ENCODE results near the gene SPPL2C. TPM values are rescaled to one million over a fixed set of nuclear protein-coding genes. Genes with fewer than 3 reads are reported as not detected.

SPPL2C gene
- total RNA-seq, 1 donor from 2014 or later, result not detected

DNA sequence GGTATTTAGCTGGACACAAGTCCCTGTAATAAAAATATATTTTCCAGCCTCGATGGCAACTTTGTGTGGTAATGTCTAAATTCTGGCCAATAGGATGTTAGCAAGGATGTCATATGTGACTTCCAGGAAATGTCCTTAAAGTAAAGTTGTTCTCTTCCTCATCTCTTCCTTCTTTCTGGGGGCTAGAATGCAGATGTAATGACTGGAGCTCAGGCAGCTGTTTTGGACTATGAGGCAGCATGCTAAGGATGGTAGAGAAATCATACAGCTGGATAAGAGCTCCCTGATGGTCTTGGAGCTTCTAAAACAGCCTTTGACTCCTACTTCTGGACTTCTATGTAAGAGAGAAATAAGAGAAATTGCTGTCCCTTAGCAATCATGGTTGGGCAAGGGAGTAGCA is 32.8 kb downstream of the SPPL2C start:
- DNase-seq, result no peak

DNA sequence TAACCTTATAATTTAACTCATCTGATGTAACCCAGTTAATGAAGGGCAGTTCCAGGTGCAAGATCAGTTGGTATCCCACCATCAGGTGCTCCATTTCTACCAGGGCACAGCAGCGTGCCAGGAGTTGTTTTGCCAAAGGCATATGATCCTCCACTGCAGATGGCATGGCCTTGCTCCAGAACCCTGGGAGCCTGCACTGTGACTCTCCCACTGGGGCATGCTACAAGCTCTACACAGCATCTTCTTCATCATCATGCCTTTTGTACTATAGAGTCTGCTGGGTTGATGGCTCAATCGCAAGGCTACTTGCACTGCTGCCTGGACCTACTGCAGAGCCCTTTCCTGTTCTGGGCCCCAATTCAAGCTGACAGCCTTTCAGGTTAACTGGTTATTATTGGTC is 38.4 kb downstream of the SPPL2C start:
- DNase-seq, result no peak

DNA sequence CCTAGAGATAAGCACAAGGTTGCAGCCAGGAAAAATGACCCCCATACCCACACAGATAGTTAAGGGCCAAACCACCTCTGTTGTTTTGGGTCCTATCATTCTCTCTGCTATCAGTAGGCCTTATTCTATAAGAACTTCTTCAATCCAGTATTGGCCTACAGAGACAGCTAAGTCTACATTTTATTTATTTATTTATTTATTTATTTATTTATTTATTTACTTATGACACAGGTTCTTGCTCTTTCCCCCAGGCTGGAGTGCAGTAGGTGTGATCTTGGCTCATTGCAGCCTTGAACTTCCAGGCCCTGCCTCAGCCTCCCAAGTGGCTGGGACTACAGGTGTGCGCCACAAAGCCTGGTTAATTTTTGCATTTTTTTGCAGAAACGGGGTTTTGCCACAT is 42.2 kb downstream of the SPPL2C start:
- no peak for DNase-seq

DNA sequence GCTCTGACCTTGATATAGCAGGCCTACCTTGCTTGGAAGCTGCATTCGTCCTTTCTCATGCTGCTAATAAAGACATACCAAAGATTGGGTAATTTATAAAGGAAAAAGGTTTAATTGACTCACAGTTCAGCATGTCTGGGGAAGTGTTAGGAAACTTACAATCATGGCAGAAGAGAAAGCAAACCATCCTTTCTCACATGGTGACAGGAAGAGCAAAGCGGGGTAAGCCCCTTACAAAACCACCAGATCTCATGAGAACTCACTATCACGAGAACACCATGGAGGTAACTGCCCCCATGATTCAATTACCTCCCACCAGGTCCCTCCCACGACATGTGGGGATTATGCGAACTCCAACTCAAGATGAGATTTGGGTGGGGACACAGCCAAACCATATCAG is 43.7 kb downstream of the SPPL2C start:
- no peak for DNase-seq

DNA sequence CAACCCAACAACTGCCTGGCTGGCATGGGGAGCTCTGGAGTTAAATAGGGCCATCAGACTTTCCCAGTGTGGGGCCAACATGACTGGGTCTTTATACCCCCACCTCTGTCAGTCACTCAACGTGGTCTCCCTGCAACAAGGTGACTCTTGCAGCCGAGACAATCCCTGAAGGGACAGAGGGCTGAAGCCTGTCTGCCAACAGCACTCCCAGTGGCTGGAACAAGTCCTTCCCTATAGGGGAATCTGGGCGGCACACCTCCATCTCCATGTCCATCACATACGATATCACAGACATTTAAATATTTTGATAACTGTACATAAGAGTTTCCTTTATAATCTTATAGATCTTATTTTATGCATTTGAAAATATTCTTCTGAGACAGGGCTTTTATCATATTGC is 44.9 kb downstream of the SPPL2C start:
- DNase-seq, result no peak

DNA sequence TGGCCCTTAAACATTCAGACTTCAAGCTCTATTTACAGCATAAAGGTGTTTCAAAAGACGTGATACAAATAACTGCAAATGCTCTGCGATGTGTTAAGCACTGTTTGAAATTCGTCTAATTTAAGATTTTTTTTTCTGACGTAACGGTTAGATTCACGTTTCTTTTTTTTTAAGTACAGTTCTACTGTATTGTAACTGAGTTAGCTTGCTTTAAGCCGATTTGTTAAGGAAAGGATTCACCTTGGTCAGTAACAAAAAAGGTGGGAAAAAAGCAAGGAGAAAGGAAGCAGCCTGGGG is 49.0 kb downstream of the SPPL2C start:
- no peak for DNase-seq

DNA sequence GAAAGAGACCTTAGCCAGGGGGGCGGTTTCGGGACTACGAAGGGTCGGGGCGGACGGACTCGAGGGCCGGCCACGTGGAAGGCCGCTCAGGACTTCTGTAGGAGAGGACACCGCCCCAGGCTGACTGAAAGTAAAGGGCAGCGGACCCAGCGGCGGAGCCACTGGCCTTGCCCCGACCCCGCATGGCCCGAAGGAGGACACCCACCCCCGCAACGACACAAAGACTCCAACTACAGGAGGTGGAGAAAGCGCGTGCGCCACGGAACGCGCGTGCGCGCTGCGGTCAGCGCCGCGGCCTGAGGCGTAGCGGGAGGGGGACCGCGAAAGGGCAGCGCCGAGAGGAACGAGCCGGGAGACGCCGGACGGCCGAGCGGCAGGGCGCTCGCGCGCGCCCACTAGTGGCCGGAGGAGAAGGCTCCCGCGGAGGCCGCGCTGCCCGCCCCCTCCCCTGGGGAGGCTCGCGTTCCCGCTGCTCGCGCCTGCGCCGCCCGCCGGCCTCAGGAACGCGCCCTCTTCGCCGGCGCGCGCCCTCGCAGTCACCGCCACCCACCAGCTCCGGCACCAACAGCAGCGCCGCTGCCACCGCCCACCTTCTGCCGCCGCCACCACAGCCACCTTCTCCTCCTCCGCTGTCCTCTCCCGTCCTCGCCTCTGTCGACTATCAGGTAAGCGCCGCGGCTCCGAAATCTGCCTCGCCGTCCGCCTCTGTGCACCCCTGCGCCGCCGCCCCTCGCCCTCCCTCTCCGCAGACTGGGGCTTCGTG is 49.5 kb downstream of the SPPL2C start, which contains the start of gene MAPT:
Gene MAPT, plus strand, starts transcription at position 533 of the 763 bp plus-strand sequence. CDS start 67,784 bp downstream, outside the sequence.
- DNase-seq, result peak; percentile 92

DNA sequence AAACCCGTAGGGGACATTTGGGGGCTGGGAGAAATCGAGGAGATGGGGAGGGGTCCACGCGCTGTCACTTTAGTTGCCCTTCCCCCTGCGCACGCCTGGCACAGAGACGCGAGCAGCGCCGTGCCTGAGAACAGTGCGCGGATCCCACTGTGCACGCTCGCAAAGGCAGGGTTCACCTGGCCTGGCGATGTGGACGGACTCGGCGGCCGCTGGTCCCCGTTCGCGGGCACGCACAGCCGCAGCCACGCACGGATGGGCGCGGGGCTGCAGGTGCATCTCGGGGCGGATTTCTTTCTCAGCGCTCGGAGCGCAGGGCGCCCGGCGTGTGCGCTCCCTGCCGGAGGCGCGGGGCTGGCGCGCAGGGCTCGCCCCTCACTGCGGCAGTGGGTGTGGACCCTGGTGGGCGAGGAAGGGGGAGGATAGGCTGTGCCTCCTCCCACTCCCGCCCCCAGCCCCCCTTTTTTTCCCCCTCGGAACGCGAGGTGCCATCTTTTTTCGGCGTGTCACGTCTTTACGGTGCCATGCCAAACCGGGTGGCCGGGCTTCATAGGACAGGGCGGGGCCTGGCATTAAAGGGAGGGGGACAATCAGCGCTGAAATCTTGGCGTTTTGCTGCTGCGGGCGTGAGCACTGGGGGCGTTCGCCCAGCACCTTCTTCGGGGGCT is 50.8 kb downstream of the SPPL2C start:
- no peak for DNase-seq

DNA sequence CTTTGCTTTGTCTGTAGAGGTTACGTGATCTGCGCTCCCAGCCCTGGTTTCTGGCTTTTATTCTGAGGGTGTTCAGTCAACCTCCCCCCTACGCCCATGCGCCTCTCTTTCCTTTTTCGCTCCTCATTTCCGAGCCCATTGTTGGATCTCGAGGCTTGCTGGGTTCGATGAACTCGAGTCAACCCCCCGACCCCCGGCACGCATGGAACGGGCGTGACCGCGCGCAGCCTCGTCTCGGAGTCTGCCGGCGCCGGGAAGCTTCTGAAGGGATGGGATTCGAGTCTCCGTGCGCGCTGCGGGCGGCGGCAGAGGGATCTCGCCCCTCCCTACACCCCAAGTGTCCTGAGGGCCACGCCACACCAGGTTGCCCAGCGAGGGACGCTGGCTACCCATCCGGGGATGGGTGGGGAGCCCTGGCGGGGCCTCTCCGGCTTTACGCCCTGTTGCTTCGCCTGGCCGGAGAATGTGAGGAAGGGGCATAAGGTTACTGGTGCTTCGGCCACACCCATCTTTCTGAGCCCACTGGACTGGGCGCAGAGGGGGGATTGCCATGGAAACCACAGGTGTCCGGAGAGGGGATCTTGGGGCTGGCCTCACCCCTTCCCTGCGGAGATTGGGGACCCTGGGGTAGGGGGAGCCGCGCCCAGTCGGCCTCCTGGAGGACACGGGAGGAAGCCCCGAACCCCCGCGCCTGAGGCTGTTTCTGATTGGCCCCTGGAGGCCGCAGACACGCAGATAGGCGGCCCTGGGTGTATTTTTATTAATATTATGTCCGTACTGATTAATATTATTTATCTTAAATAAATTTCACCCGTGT is 51.5 kb downstream of the SPPL2C start:
- DNase-seq, result no peak

Other genes with a start within 250 kb of the SPPL2C start
- gene CRHR1, start 60.6 kb upstream of the SPPL2C start, total RNA-seq, result 0.39 TPM
- 4.8 TPM for gene MAPT, start 49.7 kb downstream of the SPPL2C start, total RNA-seq
- not detected for gene STH, start 154.4 kb downstream of the SPPL2C start, total RNA-seq